ENCODE measurements around the gene EXOSC5. TPM values are rescaled to one million over a fixed set of nuclear protein-coding genes. Genes with fewer than 3 reads are reported as not detected.

The EXOSC5 gene
- total and polyA plus RNA-seq, 9 of the 15 experiments (the other 6 are each of a cell fraction or from before 2014, with no cell fraction given): 10.9 to 75.5 (median 37.8) TPM

DNA sequence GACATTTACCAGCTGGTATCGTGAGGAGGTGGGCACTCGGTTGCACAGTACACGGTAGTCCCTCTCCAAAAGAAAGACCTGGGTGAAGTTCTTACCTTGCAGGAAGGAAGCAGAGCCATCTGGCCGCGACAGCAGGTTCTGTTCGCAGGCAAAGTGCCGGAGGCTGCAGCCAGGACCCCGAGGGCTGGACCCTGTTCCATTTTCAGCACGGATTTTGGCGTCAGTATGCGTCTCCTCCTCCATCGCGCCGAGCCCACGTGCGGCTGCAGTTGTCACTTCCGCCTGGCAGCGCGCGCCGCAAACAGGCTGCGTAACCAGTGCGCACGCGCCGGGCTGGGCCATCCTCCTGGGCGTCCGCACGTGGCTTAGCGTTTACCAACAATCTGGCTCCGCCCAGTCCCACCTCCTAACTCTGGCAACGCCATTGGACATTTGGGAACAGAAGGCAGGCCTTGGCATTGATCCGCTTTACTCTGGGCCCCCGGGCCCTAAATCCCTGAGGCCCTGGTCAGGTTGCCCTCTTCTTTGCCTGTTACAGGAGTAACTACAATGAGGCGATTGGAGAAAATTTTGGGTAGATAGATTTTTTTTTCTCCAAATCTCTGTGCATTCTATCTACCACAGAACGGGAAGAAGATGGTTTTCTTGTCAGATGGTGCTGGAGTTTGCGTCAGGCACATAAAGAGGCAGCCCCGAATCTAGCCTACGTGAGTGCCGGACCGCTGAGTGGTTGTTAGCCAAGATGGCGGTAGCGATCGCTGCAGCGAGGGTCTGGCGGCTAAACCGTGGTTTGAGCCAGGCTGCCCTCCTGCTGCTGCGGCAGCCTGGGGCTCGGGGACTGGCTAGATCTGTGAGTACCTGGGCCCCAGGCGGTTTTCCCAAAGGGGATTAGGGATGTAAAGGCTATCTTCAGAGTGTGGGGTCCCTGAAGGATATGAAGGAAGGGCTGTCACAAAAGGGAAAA lies at the start of gene EXOSC5, which contains the start of gene BCKDHA (continued):
- TF ChIP-seq CTBP1 (IDR thresholded peaks at IDR 0.05; ENCODE audit: borderline replicate concordance): peak; percentile 35; the same call in 1 of the 2 replicates
- TF ChIP-seq ZNF133 (CRISPR knock-in tag; IDR thresholded peaks at IDR 0.05): no peak
- TF ChIP-seq XRCC5 (IDR thresholded peaks at IDR 0.05; ENCODE audit: low read depth, low read length): 0 out of 2 replicates have a peak, but pooled peaks have one; percentile 27
- no peak for TF ChIP-seq CBX5 (IDR thresholded peaks at IDR 0.05; ENCODE audit: borderline replicate concordance, low read depth)
- TF ChIP-seq RHOXF2B (CRISPR knock-in tag; conservative IDR thresholded peaks at IDR 0.05): 0 out of 2 replicates have a peak, but pooled peaks have one; percentile 45
- TF ChIP-seq TBP (optimal IDR thresholded peaks at IDR 0.05; ENCODE audit: low read depth, low read length): no peak
- no peak for TF ChIP-seq BRF1 (IDR thresholded peaks at IDR 0.05; ENCODE audit: borderline replicate concordance, extremely low read depth, insufficient read length)
- no peak for TF ChIP-seq RFX1 (IDR thresholded peaks at IDR 0.05)
- TF ChIP-seq FOXP1 (CRISPR knock-in tag; IDR thresholded peaks at IDR 0.05): peak; percentile 65; the same call in 1 of the 2 replicates
- TF ChIP-seq ZFP1 (CRISPR knock-in tag; IDR thresholded peaks at IDR 0.05): no peak
- no peak for TF ChIP-seq ZFPM2 (CRISPR knock-in tag; IDR thresholded peaks at IDR 0.05)
- TF ChIP-seq SMARCB1 (IDR thresholded peaks at IDR 0.05; ENCODE audit: insufficient read length, low read depth): no peak
- peak in 1 of 2 experiments; percentile 33; a peak in 1 of 4 replicates for TF ChIP-seq CSDE1 (IDR thresholded peaks at IDR 0.05)
- peak; percentile 87 for TF ChIP-seq RBFOX2 (IDR thresholded peaks at IDR 0.05; ENCODE audit: low read depth, low read length)
- TF ChIP-seq MBD2 (IDR thresholded peaks at IDR 0.05; ENCODE audit: borderline replicate concordance, low read depth): peak; percentile 53; the same call in 1 of the 2 replicates
- peak; percentile 88 for TF ChIP-seq SIN3B (IDR thresholded peaks at IDR 0.05; ENCODE audit: low read depth)
- no peak for TF ChIP-seq HMG20A (CRISPR knock-in tag; conservative IDR thresholded peaks at IDR 0.05)
- TF ChIP-seq, protein P1, sequence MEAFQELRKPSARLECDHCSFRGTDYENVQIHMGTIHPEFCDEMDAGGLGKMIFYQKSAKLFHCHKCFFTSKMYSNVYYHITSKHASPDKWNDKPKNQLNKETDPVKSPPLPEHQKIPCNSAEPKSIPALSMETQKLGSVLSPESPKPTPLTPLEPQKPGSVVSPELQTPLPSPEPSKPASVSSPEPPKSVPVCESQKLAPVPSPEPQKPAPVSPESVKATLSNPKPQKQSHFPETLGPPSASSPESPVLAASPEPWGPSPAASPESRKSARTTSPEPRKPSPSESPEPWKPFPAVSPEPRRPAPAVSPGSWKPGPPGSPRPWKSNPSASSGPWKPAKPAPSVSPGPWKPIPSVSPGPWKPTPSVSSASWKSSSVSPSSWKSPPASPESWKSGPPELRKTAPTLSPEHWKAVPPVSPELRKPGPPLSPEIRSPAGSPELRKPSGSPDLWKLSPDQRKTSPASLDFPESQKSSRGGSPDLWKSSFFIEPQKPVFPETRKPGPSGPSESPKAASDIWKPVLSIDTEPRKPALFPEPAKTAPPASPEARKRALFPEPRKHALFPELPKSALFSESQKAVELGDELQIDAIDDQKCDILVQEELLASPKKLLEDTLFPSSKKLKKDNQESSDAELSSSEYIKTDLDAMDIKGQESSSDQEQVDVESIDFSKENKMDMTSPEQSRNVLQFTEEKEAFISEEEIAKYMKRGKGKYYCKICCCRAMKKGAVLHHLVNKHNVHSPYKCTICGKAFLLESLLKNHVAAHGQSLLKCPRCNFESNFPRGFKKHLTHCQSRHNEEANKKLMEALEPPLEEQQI (IDR thresholded peaks at IDR 0.05): no peak; the same call in 1 of the 2 replicates
- TF ChIP-seq RAD21 (CRISPR knock-in tag; conservative IDR thresholded peaks at IDR 0.05 in 1 of 2, IDR thresholded peaks at IDR 0.05 in 1 of 2): peak in 1 of 2 experiments; percentile 10; a peak in 1 of 4 replicates
- TF ChIP-seq ETV5 (CRISPR knock-in tag; IDR thresholded peaks at IDR 0.05; ENCODE audit: low read depth): peak; percentile 62; the same call in 1 of the 2 replicates
- TF ChIP-seq, protein P2, sequence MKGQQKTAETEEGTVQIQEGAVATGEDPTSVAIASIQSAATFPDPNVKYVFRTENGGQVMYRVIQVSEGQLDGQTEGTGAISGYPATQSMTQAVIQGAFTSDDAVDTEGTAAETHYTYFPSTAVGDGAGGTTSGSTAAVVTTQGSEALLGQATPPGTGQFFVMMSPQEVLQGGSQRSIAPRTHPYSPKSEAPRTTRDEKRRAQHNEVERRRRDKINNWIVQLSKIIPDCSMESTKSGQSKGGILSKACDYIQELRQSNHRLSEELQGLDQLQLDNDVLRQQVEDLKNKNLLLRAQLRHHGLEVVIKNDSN (CRISPR knock-in tag; IDR thresholded peaks at IDR 0.05): peak; percentile 97
- peak; percentile 75 for TF ChIP-seq CREM (IDR thresholded peaks at IDR 0.05; ENCODE audit: low read depth)
